IgD-negative memory B cell (primary cell): ENCODE data around the gene CUEDC1. TPM values are rescaled to one million over a fixed set of nuclear protein-coding genes. Genes with fewer than 3 reads are reported as not detected.

Source experiments
- H3K27ac Mint-ChIP-seq, 3 donors: one replicate each; pipeline ENCODE4 v1.8.0; 2020 to 2022; ENCODE audit warnings: mild to moderate bottlenecking in 3 of 3, mixed read lengths in 3 of 3, moderate library complexity in 1 of 3
- H3K27me3 Mint-ChIP-seq: one replicate; pipeline ENCODE4 v1.8.0; 2021; ENCODE audit warnings: mixed read lengths
- H3K36me3 Mint-ChIP-seq: one replicate; pipeline ENCODE4 v1.8.0; 2020; ENCODE audit warnings: mild to moderate bottlenecking, mixed read lengths
- H3K4me1 Mint-ChIP-seq, 3 donors: one replicate each; pipeline ENCODE4 v1.8.0; 2020 to 2022; ENCODE audit warnings: mixed read lengths in 3 of 3, mild to moderate bottlenecking in 1 of 3
- H3K4me3 Mint-ChIP-seq, 4 donors: one replicate each; pipeline ENCODE4 v1.8.0; 2020 to 2022; ENCODE audit warnings: mild to moderate bottlenecking in 4 of 4, mixed read lengths in 4 of 4, moderate library complexity in 3 of 4
- H3K9me3 Mint-ChIP-seq, 3 donors: one replicate each; pipeline ENCODE4 v1.8.0; 2020 to 2021; ENCODE audit warnings: mixed read lengths in 3 of 3, mild to moderate bottlenecking in 1 of 3
- polyA plus RNA-seq: library from polyadenylated mRNA; unstranded; fragments of 300-500 nt; fragmentation: Illumina TruSeq; gene quantifications from one replicate; pipeline ENCODE4 v1.2.3, GENCODE V29; 2021

Gene CUEDC1
- polyA plus RNA-seq, 1 donor from 2014 or later, result not detected

GRCh38 chr17:57881783-57882351, 73.3 kb downstream of the CUEDC1 start:
- Mint-ChIP-seq H3K9me3 (no peaks in the 10 kb centered on the region), H3K27me3 (peaks cover 23% of the 10 kb centered on the region), H3K27ac (no peak overlapping the region), H3K4me1 (no peaks in the 10 kb centered on the region), H3K4me3 (no peak overlapping the region), H3K36me3 (no peaks in the 10 kb centered on the region)

GRCh38 chr17:57881143-57881542, 74.1 kb downstream of the CUEDC1 start:
- no peaks in the 10 kb centered on the region for H3K9me3 Mint-ChIP-seq
- peaks cover 26% of the 10 kb centered on the region for H3K27me3 Mint-ChIP-seq
- no peak overlapping the region for H3K4me3 Mint-ChIP-seq
- H3K36me3 Mint-ChIP-seq, result no peaks in the 10 kb centered on the region
- no peak overlapping the region for H3K27ac Mint-ChIP-seq
- H3K4me1 Mint-ChIP-seq, result peaks cover 0 to 2% (median 0%) of the 10 kb centered on the region in 3 donors

- H3K4me1 Mint-ChIP-seq, result peaks cover 0 to 2% (median 0%) of the 10 kb centered on the region in 3 donors
- no peak overlapping the region for H3K27ac Mint-ChIP-seq
- no peak overlapping the region for H3K4me3 Mint-ChIP-seq
- H3K27me3 Mint-ChIP-seq, result peaks cover 27% of the 10 kb centered on the region
- no peaks in the 10 kb centered on the region for H3K9me3 Mint-ChIP-seq
- H3K36me3 Mint-ChIP-seq, result no peaks in the 10 kb centered on the region
Measured at GRCh38 chr17:57880086-57880456, 75.1 kb downstream of the CUEDC1 start.

- H3K9me3 Mint-ChIP-seq, result no peaks in the 10 kb centered on the region
- H3K27ac Mint-ChIP-seq, result no peak overlapping the region
- no peak overlapping the region for H3K4me3 Mint-ChIP-seq
- H3K36me3 Mint-ChIP-seq, result no peaks in the 10 kb centered on the region
- peaks cover 28% of the 10 kb centered on the region for H3K27me3 Mint-ChIP-seq
- H3K4me1 Mint-ChIP-seq, result peaks cover 0 to 2% (median 0%) of the 10 kb centered on the region in 3 donors
Measured at GRCh38 chr17:57879437-57880085, 75.7 kb downstream of the CUEDC1 start.

- no peak overlapping the region for H3K27ac Mint-ChIP-seq
- H3K4me3 Mint-ChIP-seq, result no peak overlapping the region
- peaks cover 0 to 1% (median 0%) of the 10 kb centered on the region in 3 donors for H3K9me3 Mint-ChIP-seq
- H3K27me3 Mint-ChIP-seq, result peaks cover 42% of the 10 kb centered on the region
- H3K36me3 Mint-ChIP-seq, result no peaks in the 10 kb centered on the region
- peaks cover 0 to 11% (median 10%) of the 10 kb centered on the region in 3 donors for H3K4me1 Mint-ChIP-seq
Measured at GRCh38 chr17:57877803-57878377, 77.3 kb downstream of the CUEDC1 start.

GRCh38 chr17:57876866-57877237, 78.4 kb downstream of the CUEDC1 start:
- H3K4me1 Mint-ChIP-seq, result peaks cover 0 to 14% (median 12%) of the 10 kb centered on the region in 3 donors
- H3K9me3 Mint-ChIP-seq, result peaks cover 0 to 1% (median 0%) of the 10 kb centered on the region in 3 donors
- H3K4me3 Mint-ChIP-seq, result no peak overlapping the region
- no peak overlapping the region for H3K27ac Mint-ChIP-seq
- H3K27me3 Mint-ChIP-seq, result peaks cover 48% of the 10 kb centered on the region
- no peaks in the 10 kb centered on the region for H3K36me3 Mint-ChIP-seq

- H3K27ac Mint-ChIP-seq, result no peak overlapping the region
- peaks cover 0 to 1% (median 0%) of the 10 kb centered on the region in 3 donors for H3K9me3 Mint-ChIP-seq
- H3K4me3 Mint-ChIP-seq, result no peak overlapping the region
- no peaks in the 10 kb centered on the region for H3K36me3 Mint-ChIP-seq
- H3K4me1 Mint-ChIP-seq, result peaks cover 0 to 14% (median 12%) of the 10 kb centered on the region in 3 donors
- peaks cover 49% of the 10 kb centered on the region for H3K27me3 Mint-ChIP-seq
Measured at GRCh38 chr17:57876023-57876865, 79.0 kb downstream of the CUEDC1 start.

GRCh38 chr17:57875290-57876022, 79.8 kb downstream of the CUEDC1 start:
- Mint-ChIP-seq H3K4me3 (peak overlapping the region in 1 of 4 donors; percentile 28), H3K27me3 (peaks cover 46% of the 10 kb centered on the region), H3K36me3 (no peaks in the 10 kb centered on the region), H3K9me3 (peaks cover 0 to 1% (median 0%) of the 10 kb centered on the region in 3 donors), H3K27ac (no peak overlapping the region), H3K4me1 (peaks cover 0 to 14% (median 12%) of the 10 kb centered on the region in 3 donors)

- H3K36me3 Mint-ChIP-seq, result no peaks in the 10 kb centered on the region
- H3K4me3 Mint-ChIP-seq, result peak overlapping the region in 2 of 4 donors; percentile 48 to 50
- H3K27ac Mint-ChIP-seq, result peak overlapping the region in 1 of 3 donors; percentile 47
- H3K27me3 Mint-ChIP-seq, result peaks cover 45% of the 10 kb centered on the region
- peaks cover 0 to 1% (median 0%) of the 10 kb centered on the region in 3 donors for H3K9me3 Mint-ChIP-seq
- H3K4me1 Mint-ChIP-seq, result peaks cover 0 to 14% (median 12%) of the 10 kb centered on the region in 3 donors
Measured at GRCh38 chr17:57874434-57875289, 80.5 kb downstream of the CUEDC1 start.

GRCh38 chr17:57874058-57874419, 81.2 kb downstream of the CUEDC1 start:
- peaks cover 0 to 14% (median 13%) of the 10 kb centered on the region in 3 donors for H3K4me1 Mint-ChIP-seq
- H3K4me3 Mint-ChIP-seq, result peak overlapping the region in 3 of 4 donors; percentile 47 to 50 (median 48)
- H3K27me3 Mint-ChIP-seq, result peaks cover 44% of the 10 kb centered on the region
- H3K36me3 Mint-ChIP-seq, result no peaks in the 10 kb centered on the region
- H3K9me3 Mint-ChIP-seq, result peaks cover 0 to 1% (median 0%) of the 10 kb centered on the region in 3 donors
- peak overlapping the region in 1 of 3 donors; percentile 47 for H3K27ac Mint-ChIP-seq

GRCh38 chr17:57873261-57874057, 81.8 kb downstream of the CUEDC1 start:
- H3K27ac Mint-ChIP-seq, result no peak overlapping the region
- H3K9me3 Mint-ChIP-seq, result peaks cover 0 to 1% (median 0%) of the 10 kb centered on the region in 3 donors
- H3K36me3 Mint-ChIP-seq, result no peaks in the 10 kb centered on the region
- peak overlapping the region in 2 of 4 donors; percentile 49 to 65 for H3K4me3 Mint-ChIP-seq
- H3K27me3 Mint-ChIP-seq, result peaks cover 44% of the 10 kb centered on the region
- peaks cover 0 to 17% (median 17%) of the 10 kb centered on the region in 3 donors for H3K4me1 Mint-ChIP-seq

GRCh38 chr17:57872536-57872935, 82.7 kb downstream of the CUEDC1 start:
- peak overlapping the region in 1 of 4 donors; percentile 22 for H3K4me3 Mint-ChIP-seq
- peaks cover 38% of the 10 kb centered on the region for H3K27me3 Mint-ChIP-seq
- H3K27ac Mint-ChIP-seq, result no peak overlapping the region

GRCh38 chr17:57871863-57872262, 83.3 kb downstream of the CUEDC1 start:
- Mint-ChIP-seq H3K36me3 (no peaks in the 10 kb centered on the region), H3K27ac (no peak overlapping the region), H3K4me1 (peaks cover 8 to 24% (median 22%) of the 10 kb centered on the region in 3 donors), H3K9me3 (peaks cover 0 to 1% (median 0%) of the 10 kb centered on the region in 3 donors), H3K4me3 (no peak overlapping the region), H3K27me3 (peaks cover 38% of the 10 kb centered on the region)

More at GRCh38 chr17:57872536-57872935, 82.7 kb downstream of the CUEDC1 start:
- Mint-ChIP-seq H3K36me3 (no peaks in the 10 kb centered on the region), H3K4me1 (peaks cover 8 to 23% (median 22%) of the 10 kb centered on the region in 3 donors), H3K9me3 (peaks cover 0 to 1% (median 0%) of the 10 kb centered on the region in 3 donors)
